ENCODE results near the gene GFER.
"Not testable (repeated sequence)": the region's sequence is repeated elsewhere in the genome, so short reads cannot be mapped to it uniquely, and the experiment has no call there.

Gene GFER

DNA sequence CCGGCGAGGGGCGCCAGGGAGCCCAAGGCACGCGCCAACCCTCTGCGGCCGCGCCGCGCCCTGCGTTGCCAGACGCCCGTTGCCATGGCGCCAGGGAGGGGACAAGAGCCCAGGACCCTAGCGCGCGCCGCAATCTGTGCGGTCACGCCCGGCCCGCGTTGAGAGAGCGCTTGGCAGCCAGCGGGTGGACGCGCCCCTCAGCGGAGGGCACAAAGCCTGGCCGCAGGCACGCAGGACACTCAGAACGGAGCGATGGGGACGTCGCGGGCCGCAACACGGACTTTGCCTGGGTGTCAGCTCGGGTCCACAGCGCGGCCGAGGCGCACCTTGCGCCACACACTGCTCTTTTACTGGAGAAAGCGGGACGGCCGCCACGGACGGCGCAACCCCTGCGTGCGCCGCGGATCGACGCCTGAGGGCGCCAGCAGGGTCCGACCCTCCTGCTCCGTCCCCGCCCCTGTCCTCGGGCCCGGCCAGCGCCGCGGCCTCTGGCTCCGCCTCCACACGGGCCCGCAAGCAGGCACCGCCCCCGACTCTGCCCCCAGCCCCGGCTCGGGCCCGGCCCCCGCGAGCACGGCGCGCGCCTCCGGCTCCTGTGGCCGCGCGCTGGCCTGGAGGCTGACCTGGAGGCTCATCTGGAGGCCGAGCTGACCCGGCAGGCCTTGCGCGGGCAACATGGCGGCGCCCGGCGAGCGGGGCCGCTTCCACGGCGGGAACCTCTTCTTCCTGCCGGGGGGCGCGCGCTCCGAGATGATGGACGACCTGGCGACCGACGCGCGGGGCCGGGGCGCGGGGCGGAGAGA, at the start of gene GFER:
TSS of gene GFER (plus strand) at position 650 of the 803 bp plus-strand sequence. CDS start at position 676, 26 bp downstream.
- DNase-seq, result peak; percentile 88

- DNase-seq, result no peak
Observed at GRCh38 chr16:1936945-1937479, 47.0 kb upstream of the GFER start.

DNA sequence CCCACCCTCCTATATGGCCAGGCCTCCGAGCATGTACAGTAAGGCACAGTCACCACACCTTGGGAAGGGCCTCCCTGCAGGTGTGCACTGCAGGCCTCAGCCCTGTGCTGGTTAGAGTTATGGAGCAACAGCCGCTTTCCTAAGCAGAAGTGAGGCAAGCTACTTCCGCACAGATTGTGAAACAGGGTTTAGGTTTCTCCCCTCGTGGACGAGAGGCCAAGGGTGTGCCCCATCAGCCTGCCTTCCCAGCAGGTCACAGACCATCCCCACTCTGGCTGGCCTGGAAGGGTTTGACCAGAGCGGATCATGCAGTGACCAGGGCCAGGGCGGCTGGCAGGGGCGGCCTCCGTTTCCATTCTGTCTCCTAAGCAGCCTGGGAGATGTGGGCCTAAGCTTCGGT, 45.7 kb upstream of the GFER start:
- no peak for DNase-seq

DNA sequence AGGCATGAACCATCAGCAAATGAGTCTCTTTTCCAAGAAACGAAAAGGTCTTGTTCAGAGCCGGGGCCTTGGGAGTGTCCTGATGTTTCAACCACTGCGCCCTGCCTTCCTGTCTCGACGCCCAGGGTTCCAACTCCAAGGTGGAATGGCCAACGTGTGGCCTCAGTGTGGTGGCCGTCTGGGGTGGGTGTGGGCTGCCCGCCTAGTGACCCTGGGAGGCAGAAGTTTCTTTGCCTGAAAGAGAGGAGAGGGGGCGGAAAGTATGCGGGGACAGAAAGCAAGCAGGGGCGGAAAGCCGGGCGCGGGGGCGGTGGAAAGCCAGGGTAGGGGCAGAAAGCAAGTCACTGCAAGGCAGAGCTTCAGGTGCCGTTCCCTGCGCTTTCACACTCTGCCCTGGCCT, 45.1 kb upstream of the GFER start:
- no peak for DNase-seq

GRCh38 chr16:1939833-1940232, 44.2 kb upstream of the GFER start:
- DNase-seq, result not testable (repeated sequence)

DNA sequence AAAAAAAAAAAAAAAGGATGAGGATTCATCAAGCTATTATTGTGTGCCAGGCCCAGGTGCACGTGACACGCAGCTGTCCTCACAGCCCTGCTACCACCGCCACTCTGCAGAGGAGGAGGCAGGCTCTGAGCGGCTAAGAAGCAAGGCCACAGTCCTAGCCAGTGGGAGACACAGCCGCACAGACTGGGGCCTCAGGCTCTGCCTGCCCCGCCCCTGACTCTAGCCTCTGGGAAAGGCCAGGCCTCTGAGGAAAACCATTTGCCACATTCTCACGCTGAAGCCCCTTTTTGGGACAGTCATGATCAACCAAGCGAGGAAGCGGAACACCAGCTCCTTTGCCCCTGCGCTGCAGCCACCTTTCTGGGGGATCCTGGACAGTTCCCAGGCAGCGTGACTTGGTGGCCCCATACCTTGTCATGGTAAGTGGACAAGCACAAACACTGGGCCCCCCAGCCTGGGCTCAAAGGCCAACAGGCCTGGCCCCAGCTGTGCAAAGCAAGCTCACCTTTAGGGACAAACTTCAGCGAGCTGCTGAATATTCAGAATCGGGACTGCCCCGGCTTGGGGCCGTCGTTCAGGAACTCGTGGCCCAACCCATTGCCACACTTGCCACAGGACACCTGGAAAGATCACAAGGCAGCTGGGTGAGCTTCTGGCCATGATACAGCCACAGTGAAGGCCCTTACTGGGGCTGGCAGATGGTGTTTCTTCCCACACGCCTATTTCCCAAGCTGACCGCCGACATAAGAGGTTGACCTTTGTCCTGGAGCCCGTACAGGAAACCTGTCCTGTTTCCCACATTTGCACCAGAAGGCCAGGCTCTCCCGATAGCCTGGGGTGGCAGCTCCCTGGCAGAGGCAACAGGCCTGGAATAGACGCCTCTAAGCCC, 43.5 kb upstream of the GFER start:
- no peak for DNase-seq

GRCh38 chr16:1941162-1942046, 42.6 kb upstream of the GFER start:
- DNase-seq, result no peak

GRCh38 chr16:1942047-1942809, 41.8 kb upstream of the GFER start:
- DNase-seq, result no peak

- peak; percentile 99 for DNase-seq
Observed at GRCh38 chr16:1942810-1943726, 40.9 kb upstream of the GFER start, which contains the start of gene MSRB1. Gene MSRB1, minus strand, starts transcription at chr16:1943199. Its CDS starts 43 bp downstream, at chr16:1943156.

DNA sequence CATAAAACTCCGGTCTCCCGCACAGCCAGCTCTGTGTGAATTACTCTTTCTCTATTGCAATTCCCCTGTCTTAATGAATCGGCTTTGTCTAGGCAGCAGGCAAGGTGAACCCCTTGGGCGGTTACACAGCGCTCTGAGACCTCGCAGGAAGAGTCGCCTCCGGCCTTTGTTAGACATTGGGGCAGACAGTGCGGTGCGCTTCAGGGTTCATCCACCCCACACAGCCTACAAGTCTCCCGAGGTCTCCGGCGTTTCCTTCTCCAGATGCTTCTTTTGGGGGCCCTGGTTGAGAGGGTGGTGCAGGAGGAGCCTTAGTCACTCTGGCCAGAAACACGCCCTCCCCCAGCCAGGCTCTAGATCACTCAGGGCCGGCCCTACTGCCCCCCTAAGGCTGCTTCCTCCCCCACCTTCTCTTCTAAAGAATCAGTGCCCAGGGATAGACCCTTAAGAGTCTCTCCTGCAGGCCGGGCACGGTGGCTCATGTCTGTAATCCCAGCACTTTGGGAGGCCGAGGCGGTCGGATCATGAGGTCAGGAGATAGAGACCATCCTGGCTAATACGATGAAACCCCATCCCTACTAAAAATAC, 39.3 kb upstream of the GFER start:
- no peak for DNase-seq

DNA sequence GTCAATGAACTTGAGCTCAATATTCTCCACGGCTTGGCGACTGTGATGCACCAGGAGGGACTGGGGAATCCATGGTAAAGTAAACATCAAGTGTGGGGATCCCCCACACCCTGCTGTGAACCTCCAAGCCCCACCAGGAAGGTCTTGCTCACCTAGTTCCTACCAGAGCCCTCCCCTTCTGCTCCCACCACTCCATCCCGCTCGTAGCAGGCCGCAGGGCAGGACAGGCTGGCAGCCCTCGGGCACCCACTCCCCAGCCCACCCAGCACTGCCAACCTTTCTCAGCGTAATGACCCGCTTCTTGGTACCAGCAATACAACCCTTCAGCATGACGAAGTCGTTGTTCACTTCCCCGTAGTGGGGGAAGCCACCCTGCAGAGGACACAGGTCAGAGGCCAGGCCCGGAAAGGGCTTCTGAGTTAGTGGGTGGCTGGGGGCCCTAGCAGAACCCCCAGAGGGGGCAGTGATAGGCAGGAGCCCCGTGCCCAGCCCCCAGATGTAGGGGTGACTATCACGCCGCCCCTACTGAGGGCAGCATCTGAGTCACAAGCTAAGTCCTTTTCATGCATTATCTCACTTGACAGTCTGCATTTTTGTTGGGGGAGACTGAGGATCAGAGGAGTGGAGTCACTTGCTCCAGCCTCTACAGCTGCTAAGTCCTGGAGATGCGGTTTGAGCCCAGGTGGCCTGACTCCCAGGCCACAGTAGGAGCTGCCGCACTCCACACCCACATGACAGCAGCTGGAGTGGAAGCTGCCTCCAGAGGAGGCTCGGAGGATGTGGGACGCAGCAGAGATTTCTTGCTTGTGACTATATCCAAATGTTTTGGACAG, 38.2 kb upstream of the GFER start:
- no peak for DNase-seq

- DNase-seq, result no peak
Observed at GRCh38 chr16:1946495-1947368, 37.3 kb upstream of the GFER start.

- no peak for DNase-seq
Observed at GRCh38 chr16:1947369-1947670, 36.7 kb upstream of the GFER start.

DNA sequence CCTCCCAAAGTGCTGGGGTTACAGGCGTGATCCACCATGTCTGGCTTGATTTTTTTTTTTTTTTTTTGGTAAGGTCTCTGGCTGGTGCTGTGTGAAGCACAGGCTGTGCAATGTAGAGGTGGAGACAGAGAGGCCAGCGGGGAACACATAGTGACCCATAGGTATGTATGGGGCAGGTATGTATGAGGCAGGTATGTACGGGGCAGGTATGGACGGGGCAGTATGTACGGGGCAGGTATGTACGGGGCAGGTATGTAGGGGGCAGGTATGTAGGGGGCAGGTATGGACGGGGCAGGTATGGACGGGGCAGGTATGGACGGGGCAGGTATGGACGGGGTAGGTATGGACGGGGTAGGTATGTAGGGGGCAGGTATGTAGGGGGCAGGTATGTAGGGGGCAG, 34.5 kb upstream of the GFER start:
- DNase-seq, result no peak

GRCh38 chr16:1950047-1950446, 33.9 kb upstream of the GFER start:
- DNase-seq, result no peak

DNA sequence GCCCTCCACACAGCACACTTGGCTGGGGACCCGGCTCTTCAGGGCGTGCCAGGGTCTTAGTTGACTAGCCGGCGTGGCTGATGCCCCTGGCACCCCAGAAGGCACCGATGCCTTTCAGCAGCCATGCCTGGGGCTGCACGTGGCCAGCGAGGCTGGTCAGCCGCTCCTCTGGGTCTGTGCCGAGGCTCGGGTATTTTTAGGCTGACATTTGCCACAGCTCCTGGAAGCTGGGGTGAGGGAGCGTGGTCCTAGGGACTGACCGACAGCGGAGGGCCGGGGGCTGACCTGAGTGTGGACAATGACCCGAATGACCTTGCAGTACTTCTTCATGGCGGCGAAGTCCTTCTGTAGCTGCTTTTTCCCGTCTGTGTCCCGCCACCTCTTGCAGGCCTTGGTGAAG, 33.4 kb upstream of the GFER start:
- DNase-seq, result no peak

DNA sequence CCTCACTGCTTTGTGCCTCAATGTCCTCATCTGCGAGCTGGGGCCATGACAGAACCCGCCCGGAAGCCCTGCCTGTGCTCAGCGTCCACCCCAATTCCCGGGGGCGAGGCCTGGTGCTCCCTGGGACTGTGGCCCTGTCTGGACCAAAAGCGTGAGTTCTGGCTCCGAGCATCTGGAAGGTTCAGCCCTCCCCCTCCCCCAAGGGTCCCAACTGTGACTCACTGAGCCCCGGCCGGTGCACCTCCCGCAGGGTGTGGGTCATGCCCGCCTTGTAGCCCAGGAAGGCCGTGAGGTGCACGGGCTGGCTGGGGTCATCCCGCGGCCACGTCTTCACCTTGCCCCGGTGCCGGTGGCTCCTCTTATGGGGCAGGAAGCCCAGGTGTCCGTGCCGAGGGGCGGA, 30.3 kb upstream of the GFER start:
- no peak for DNase-seq

DNA sequence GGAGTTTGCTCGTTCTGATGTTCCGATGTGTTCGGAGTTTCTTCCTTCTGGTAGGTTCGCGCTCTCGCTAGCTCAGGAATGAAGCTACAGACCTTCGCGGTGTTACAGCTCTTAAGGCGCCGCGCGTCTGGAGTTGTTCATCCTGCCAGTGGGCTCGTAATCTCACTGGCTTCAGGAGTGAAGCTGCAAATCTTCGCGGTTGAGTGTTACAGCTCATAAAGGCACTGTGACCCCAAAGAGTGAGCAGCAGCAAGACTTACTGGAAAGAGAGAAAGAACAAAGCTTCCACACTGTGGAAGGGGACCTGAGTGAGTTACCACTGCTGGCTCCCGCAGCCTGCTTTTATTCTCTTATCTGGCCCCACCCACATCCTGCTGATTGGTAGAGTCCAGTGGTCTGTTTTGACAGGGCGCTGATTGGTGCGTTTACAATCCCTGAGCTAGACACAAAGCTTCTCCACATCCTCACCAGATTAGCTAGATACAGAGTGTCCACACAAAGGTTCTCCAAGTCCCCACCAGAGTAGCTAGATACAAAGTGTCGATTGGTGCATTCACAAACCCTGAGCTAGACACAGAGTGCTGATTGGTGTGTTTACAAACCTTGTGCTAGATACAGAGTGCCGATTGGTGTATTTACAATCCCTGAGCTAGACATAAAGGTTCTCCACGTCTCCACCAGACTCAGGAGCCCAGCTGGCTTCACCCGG, 26.4 kb upstream of the GFER start:
- DNase-seq, result not testable (repeated sequence)

Measured in NCI-H345 (cell line).